SK-N-MC (cell line): ENCODE measurements around the gene PPIG.

Experiments used
- EZH2 ChIP-seq: fragments of 200-600 bp; sonication (generic); IDR thresholded peaks from one replicate; pipeline ENCODE4 v1.6.1; 2017; ENCODE audit warnings: antibody characterized with exemption
- FOXP2 ChIP-seq: optimal IDR thresholded peaks from 2 replicates; pipeline ENCODE3; 2011; ENCODE audit warnings: mild to moderate bottlenecking, moderate library complexity; ENCODE audit not compliant: insufficient read depth; ENCODE audit errors: extremely low read length, control extremely low read depth
- POLR2AphosphoS5 ChIP-seq: IDR thresholded peaks from 2 replicates; pipeline ENCODE4 v1.6.1; 2012; ENCODE audit warnings: mild to moderate bottlenecking, low read depth, low read length, borderline replicate concordance

DNA sequence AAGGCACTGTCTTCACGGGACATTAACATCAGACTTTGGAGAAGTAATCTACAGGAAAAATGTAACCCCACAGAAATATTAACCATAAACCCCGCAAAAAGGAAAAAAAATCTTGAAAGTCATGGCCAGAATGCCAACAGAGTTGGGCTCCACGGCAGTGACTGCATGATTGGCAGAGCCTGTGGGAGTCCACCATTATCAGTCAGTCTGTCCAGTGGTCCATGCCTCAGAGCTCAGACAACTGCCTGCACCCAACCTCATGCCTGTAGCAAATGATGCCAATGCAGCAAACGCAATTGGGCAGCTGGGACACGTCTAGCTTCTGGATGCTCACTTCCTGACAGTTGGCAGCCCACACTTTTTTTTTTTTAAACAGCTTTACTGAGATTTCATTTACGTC lies 5.1 kb upstream of the PPIG start:
- TF ChIP-seq POLR2AphosphoS5 (no peak), EZH2 (no peak), FOXP2 (no peak)
